DOHH2 (cell line): ENCODE results near the gene FSTL4.
A peak's percentile ranks its signal among the peaks of the same experiment; 100 is the strongest.

Experiments used
- EZH2phosphoT487 ChIP-seq: fragments of 200-600 bp; sonication (generic); IDR thresholded peaks from 2 replicates; pipeline ENCODE4 v1.6.1; 2017; ENCODE audit warnings: borderline replicate concordance, mild to moderate bottlenecking, antibody characterized with exemption, low read length, moderate library complexity, mixed read lengths
- TF ChIP-seq, protein P1 (sequence below): fragments of 200-600 bp; sonication (generic); IDR thresholded peaks from one replicate; pipeline ENCODE4 v1.5.1; 2014; ENCODE audit warnings: antibody characterized with exemption, mild to moderate bottlenecking, low read depth, low read length; ENCODE audit not compliant: poor library complexity, severe bottlenecking

DNA sequence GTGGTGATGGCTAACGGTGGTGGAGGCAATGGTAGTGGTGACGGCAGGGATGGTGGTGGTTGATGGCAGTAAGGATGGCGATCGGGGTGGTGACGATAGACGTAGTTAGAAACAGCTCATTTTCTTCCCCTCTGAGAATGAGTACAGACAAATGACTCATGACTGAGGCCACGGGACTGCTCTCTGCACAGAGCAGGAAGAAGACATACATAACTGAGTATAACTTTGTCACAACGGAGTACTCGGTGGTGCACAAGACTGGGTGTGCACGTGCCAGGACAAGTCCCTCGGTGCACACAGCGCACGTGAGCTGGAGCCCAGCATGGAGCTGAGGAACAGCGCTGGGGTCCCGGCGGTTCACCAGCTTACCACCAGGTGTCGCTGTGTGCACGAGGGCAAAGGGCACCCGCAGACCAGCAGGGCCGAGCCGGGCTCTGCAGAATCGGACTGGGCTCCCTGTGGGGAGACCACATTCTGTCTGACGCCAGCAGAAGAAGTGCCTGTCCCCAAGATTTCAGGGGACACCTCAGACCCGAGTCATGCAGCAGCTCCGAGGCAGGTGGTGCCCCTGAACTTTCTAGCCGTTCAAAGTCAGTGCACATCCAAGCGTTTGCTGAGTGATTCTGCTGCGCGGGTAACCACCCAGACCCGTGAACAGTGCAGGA, 188.6 kb downstream of the FSTL4 start:
- TF ChIP-seq, protein P1, sequence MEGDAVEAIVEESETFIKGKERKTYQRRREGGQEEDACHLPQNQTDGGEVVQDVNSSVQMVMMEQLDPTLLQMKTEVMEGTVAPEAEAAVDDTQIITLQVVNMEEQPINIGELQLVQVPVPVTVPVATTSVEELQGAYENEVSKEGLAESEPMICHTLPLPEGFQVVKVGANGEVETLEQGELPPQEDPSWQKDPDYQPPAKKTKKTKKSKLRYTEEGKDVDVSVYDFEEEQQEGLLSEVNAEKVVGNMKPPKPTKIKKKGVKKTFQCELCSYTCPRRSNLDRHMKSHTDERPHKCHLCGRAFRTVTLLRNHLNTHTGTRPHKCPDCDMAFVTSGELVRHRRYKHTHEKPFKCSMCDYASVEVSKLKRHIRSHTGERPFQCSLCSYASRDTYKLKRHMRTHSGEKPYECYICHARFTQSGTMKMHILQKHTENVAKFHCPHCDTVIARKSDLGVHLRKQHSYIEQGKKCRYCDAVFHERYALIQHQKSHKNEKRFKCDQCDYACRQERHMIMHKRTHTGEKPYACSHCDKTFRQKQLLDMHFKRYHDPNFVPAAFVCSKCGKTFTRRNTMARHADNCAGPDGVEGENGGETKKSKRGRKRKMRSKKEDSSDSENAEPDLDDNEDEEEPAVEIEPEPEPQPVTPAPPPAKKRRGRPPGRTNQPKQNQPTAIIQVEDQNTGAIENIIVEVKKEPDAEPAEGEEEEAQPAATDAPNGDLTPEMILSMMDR: peak; percentile 94
- TF ChIP-seq EZH2phosphoT487: no peak
